Cortex of kidney (tissue), 1 donor: ENCODE results near the gene CLPSL1.
"Not testable (repeated sequence)": the region's sequence is repeated elsewhere in the genome, so short reads cannot be mapped to it uniquely, and the experiment has no call there.

ENCODE experiments used
- DNase-seq: peaks from one replicate; lab custom pipeline; 2025; lab: John Stamatoyannopoulos, UW

The CLPSL1 gene, protein sequence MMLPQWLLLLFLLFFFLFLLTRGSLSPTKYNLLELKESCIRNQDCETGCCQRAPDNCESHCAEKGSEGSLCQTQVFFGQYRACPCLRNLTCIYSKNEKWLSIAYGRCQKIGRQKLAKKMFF

DNA sequence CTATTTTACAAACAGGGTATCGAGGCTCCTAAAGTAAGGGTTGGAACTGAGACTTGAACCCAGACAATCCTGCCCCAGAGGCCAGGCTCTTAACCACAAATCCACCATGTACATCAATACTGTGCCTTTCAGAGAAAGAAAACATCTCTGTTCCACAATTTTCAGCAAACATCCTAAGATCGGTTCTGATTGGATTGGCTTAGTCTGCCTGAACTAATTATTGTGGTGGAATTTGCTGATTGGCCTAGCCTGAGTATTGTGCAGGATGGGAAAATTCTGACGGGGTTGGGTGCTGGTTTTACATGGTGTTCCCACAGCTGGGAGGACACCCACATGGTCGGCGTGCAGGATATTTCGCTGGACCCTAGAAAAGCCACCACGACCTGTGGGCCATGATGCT lies at the start of gene CLPSL1:
CLPSL1 (plus strand) TSS at position 301 of the 400 bp plus-strand sequence; CDS start at position 393, 92 bp downstream.
- no peak for DNase-seq

DNA sequence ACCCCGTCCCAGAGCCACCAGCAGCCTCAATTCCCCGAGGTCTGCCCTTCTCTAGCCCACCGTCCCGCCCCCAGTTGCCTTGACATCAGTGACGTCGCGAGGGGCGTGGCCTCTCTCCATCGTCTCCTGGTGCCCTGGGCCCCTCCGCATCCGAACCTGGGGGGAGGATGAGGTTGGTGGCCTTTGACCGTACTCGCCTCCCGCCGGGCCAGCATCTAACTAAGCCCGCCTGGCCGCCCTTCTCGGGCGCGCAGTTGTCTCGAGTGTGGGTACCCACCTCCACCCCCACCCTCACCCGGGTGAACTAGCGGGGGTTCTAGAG lies 49.4 kb upstream of the CLPSL1 start:
- no peak for DNase-seq

DNA sequence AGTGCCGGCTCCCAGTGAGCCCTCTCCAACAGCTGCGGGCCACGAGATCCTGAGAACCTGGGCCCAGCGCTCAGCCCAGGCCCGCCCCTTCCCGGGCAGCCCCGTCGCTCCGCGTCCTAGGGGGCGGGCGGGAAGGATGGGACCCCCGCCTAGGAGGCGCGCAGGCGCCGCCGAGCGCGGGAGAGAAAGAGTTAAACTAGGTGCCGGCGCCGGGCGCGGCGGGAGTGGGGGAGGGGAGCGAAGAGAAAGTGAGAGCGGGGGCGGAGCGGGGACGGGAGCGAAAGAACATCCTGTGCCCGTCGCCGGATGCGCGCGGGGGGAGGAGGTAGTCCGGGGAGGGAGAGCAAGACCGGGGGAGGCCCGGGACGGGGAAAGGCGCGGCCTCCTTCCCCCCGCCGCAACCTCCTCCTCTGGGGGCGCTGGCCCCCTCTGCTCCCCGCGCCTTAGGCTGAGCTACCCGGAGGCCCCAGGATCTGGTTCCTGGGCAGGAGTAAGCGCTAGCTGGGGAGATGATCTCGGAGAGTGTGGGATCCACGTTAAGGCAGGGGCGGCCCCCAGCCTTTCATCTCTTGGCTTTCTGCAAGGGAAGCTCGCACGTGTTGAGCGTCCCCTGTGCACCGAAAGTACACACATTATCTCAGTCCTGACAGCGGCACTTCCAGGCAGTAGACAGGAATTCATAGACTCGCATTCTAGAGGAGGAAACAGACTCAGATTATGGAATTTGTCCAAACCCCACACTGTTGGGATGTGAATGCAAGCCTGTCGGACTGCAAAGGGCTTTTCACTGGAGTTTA lies 48.9 kb upstream of the CLPSL1 start:
- DNase-seq, result peak; percentile 88

DNA sequence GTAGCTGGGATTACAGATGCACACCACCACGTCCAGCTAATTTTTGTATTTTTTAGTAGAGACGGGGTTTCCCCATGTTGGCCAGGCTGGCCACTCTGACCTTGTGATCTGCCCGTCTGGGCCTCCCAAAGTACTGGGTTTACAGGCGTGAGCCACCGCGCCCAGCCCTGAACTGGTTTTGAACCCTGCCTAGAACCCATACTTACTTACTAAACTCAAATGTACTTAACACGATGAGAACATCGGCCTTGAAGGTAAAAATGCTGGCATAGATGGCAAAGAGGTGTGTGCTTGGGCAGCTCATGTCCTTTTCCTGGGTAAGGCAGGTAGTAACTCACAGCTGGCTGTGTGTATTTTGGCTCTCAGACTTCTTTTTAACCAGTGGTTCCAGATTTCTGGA lies 47.2 kb upstream of the CLPSL1 start:
- DNase-seq, result no peak

DNA sequence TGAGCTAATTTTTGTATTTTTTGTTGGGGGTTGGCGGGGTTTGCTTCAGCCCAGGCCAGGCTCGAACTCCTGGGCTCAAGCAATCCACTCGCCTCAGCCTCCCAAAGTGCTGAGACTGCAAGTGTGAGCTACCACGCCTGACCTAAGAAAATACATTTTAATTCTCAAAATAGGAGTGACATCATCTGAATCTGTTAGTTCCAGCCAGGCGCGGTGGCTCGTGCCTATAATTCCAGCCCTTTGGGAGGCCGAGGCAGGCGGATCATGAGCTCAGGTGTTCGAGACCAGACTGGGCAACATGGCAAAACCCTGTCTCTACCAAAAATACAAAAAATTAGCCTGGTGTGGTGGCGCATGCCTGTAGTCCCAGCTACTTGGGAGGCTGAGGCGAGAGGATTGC lies 46.5 kb upstream of the CLPSL1 start:
- DNase-seq, result not testable (repeated sequence)

DNA sequence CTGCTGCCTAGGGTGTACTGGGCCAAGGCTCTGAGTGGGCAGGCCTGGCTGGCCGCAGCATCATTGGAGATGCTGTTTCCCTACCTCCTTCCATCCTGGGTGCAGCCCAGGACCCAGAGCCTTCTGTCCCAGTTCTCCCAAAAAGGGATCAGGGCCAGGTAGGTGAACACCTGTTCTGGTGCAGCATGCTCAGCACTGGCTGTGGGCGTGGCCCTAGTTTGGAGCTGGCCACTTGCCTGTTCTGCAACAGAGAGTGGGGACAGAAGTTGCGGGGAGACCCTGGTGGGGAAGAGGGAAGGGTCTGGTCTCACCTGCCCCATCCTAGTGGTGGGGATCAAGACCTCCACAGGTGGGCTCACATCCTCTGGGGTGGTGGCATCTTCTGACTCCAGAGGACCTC lies 45.4 kb upstream of the CLPSL1 start:
- DNase-seq, result no peak

DNA sequence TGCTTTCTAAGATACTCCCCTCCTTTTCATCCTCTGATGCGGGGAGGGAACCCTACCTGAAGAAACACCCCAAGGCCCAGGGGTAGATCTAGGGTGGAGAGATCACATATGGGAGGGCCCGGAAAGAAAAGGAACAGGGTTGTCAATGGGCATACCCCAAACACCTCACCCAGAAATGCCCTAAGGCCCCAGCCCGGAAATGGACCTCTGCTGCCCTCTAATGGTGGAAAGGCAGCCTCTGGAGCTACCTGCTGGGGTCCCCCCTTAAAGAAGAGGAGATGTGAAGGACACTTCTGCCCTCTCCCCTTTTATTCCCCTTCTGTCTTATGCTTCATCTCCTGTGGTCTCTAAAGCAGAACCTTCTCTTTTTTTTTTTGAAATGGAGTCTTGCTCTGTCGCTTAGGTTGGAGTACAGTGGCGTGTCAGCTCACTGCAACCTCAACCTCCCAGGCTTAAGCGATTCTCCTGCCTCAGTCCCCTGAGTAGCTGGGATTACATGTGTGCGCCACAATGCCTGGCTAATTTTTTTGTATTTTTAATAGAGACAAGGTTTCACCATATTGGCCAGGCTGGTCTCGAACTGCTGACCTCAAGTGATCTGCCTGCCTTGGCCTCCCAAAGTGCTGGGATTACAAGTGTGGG lies 44.4 kb upstream of the CLPSL1 start:
- DNase-seq, result no peak

DNA sequence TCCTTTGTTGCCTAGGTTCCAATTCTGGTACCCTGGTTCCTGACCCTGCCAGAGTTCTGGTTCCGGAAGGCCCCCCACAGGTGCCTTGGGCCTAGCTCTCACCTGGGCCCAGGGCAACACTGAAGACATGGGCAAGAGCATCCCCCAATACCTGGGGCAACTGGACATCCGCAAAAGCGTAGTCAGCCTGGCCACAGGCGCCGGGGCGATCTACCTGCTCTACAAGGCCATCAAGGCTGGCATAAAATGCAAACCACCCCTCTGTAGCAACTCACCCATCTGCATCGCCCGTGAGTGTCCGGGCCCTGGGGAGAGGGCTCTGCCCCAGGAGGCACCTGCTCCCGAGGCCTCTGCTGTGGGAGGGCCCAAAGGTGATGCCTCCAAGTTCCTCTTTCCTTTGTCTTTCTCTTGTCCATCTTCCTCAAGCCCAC lies 43.8 kb upstream of the CLPSL1 start, which contains the start of gene ARMC12:
ARMC12 (plus strand) TSS at position 51 of the 431 bp plus-strand sequence; CDS start at position 128, 77 bp downstream.
- DNase-seq, result no peak

DNA sequence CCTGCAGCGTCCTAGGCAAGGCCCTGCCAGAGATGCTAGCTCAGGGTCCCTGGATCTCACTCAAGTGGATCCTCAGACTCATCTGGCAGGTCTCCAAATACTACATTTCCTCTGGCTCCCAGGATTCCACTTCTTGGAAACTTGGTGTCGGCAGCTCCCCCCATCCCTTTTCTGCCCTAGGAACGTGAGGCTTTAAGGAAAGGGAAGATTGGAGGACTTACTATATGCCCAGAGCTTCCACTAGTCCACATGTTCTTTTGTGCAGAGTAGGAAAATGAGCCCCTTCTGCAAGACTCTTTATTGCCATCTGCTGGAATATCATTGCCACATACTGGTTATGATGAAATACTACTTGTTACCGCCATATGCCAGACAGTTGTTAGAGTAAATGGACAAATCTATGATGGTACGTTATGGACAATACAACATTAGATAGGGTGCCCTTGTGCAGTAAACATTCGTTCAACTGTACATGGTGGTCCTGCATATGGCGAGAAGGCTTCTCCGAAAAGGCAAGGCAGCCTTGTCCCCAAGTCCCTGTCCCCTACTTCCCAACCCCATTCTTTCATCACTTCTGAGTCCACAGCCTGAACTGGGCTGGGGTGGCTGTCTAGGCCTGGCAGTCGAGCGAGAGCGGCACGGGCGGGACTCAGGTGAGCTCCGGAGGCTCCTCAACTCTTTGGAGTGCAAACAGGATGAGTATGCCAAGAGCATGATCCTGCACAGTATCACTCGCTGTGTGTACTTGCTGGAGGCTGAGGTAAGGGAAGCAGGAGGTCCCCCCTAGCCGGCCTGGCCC lies 43.2 kb upstream of the CLPSL1 start:
- no peak for DNase-seq

DNA sequence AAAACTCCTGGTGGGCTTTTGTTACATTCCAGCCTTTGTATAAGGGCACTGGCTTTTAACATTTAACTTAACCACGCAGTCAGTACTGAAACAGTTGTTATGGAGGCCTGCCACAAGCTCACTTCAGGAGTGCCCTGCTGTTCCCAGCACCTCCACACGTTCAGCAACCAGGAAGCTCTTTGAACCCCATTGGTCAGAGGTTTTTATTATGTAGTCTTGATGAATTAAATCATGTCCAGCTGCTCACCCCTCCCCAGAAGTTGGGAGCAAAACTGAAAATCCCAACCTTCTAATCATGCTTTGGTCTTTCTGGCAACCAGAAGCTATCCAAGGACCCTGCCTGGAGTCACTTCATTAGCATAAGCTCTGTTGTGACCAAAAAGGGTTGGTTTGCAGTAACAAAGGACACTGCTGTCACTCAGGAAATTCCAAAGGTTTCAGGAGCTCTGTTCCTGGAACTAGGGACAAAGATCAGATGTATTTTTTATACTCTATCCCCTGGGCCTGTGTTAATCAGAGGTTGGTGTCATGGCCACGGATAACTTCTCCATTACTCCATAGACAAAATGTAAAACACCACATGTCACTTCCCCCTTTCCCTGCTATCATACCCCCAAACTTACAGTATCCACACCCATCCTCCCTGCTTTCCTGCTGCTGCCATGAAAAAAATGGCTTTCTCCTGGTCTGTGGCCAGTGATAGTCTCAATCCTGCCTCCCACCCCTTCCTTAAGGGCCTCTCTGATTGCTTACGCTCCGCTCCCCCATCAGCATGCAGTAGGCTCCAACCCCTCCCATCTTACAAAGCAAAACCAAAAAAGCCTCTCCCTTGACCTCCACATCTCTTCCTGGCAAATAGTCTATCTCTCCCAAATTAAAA lies 40.9 kb upstream of the CLPSL1 start:
- no peak for DNase-seq

DNA sequence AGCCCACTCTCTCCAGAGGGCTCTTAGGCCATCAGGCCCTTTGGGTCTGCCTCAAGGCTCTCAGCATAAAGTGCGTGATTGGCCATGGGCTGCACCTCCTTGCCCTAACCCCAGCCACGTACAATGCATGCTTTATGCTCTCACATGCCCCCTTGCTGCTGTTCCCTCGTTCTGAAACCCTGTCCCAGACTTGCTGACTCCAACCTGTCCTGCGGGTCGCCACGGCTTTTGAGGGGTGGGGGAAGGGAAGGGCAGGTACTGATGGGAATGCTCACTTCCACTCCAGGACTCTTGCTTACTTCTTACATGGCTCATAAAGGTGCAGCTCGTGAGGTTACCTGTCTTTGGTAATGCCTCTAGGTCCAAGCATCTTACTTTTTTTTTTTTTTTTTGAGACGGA lies 38.0 kb upstream of the CLPSL1 start:
- DNase-seq, result no peak

DNA sequence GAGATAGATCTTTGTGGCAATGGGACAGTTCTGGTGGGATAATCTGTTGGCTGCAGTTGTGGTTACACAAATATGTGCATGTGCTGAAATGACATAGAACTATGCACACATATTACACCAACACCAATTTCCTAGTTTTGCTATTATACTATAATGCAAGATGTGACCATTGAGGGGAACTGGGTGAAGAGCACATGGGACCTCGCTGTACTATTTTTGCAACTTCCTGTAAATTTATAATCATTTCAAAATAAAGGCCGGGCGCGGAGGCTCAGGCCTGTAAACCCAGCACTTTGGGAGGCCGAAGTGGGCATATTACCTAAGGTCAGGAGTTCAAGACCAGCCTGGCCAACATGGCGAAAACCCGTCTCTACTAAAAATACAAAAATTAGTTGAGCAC lies 35.3 kb upstream of the CLPSL1 start:
- no peak for DNase-seq

DNA sequence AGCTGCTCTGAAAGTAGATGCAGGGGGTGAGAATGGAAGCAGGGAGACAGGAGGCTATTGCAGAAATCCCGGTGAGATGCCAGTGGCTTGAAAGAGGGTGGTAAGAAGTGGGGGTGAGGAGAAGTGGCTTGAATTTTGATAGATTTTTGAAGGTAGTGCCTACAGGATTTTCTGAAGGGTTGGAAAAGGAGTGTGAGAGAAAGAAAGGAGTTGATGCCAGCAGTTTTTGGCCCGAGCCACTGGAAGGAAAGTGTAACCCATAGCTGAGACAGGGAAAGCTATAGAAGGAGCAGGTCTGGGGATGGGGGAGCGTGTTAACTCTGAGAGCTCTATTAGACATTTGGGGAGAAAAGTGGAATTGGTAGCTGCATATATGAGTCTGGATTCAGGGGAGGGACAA lies 34.3 kb upstream of the CLPSL1 start:
- no peak for DNase-seq

DNA sequence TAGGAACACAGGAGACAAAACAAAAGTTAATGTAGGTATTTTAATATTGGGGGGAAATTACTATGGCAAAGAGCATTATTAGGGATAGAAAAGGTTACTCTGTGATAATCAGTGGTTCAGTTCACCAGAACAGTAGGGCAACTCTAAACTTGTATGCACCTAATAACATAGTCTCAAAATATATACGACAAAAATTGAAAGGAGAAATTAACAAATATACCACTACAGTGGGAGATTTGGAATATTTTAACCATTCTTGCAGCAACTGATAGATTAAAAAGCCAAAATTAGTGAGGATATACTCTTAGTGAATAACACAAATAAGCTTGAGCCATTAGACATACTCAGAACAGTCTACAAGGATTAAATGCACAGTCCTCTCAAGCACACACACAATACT lies 32.9 kb upstream of the CLPSL1 start:
- no peak for DNase-seq

DNA sequence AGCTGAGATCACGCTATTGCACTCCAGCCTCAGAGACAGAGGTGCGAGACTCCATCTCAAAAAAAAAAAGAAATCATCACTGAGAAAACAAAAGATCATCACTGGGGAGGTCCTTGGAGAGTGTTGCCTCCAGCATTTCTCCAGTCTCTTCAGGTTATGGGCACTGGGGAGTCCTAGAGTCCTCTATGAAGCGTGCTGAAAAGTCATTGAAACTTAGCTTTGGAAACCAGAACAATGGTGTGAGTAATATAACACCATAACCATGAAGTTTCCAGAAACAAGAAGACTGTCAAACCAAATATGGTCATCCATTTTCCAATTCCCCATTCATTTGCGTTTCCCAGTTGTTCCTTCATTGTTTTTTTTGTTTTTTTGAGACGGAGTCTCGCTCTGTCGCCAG lies 30.3 kb upstream of the CLPSL1 start:
- DNase-seq, result no peak

DNA sequence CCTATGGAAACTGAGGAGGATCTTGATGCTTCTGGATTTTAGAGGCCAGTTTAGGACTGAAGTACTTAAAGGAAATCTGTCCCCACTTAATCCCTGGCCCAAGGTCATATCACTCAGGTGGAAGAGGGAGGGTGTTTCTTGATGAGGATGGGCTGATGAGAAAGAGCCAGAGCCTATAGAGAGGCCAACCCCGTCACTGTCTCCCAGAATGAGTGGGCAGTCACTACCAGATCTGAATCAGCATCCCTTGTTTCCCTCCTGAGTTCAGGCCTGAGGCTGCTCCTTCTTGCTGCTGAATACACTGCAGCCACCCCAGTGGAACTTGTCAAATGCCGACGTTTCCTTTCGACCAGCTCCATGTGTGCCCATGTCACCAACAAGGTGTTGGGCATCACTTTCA lies 29.2 kb upstream of the CLPSL1 start:
- no peak for DNase-seq

DNA sequence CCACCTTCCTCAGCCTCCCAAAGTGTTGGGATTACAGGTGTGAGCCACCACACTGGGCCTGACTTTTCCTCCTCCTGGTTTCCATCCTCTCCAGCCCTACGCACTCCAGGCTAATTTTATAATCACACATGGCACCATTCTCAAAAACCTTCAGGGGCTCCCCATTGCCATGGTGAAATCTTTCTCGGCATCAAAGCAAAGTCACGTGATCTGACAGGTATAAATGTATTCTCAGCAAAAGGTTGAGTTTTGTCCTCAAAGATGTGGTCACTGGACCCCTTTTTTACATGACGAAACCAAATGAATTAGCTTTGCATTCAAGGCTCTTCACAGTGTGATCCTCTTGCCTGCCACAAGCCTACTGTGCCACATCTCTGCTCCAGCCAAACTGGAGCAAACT lies 28.5 kb upstream of the CLPSL1 start:
- no peak for DNase-seq

DNA sequence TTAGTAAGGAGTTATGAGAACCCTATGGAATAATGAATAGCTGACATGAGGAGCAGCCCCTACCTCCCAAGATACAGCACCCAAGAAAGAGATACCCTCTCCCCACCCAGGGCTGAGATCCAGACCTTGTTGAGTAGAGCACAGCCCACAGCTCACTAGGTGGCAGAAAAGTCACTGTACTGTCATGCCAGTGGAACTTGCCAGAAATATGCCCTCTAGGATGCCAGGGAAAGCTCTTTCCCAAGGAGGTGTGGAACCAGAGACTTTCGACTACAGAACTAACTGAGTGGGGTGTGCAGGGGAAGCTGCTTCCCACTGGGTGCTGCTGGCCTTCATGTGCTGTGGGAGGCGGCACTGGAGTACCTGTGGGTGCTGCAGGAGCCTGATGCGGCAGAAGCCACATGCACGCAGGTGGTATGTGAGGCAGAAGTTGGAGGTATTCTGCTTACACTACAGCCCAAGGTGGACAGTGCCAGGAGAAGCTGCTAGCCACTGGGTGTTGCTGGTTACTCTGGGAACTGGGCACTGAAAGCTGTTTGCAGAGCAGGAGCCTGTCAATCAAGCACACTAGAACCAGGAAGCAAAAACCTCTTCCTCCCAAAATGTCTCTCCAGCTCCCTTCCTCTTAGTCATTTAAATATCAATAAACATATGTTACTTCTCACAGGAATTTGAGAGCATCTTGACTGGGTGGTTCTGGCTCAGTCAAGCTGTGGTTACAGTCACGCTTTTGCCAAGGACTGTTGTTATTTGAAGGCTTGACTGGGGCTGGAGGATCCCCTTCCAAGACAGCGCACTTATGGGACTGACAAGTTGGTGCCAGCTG lies 26.2 kb upstream of the CLPSL1 start:
- DNase-seq, result no peak

DNA sequence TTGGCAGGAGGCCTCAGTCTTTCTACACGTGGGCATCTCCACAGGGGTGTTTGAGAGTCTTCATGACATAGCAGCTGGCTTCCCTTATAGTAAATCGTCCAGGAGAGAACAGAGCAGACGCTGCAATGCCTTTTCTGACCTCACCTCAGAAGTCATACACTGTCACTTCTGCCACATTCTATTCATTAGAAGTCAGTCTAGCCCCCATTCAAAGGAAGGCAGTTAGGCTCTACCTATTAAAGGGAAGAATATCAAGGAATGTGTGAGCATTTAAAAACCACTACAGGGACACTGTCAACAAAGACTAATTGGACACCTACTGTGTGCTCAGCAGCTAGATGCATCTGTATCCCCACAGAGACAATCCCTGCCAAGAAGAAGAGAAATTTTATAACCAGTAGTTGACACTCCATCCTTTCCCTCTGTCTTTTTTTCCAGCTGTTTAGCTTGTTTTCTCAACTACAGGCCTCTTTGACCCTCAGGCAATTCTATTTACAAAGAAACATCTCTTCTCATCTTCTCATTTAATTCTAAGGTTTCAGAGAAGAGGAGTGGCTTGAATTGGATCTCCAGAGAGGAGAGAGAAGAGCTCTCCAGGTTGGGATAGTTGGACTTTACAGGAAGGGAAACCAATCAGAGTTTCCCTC lies 25.4 kb upstream of the CLPSL1 start:
- no peak for DNase-seq

DNA sequence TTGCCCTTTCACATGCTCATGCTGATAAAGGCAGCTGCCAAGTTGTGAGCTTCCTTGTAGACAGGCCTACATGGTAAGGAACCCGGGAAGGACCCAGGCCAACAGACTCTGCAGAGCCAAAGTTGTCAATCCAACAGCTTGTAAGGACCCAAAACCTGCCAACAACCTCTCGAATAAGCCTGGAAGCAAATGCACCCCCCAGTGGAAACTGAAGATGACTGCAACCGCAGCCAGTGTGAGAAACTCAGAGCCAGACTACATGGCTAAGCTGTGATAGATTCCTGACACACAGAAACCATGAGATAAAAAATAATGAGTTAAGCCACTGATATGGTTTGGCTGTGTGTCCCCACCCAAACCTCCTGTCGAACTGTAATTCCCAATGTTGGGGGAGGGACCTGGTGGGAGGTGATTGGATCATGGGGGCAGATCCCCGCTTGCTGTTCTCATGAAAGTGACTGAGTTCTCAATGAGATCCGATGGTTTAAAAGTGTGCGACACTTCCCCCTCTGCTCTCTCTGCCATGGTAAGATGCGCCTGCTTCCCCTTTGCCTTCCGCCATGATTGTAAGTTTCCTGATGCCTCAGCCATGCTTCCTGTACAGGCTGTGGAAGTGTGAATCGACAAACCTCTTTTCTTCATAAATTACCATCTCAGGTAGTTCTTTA lies 23.2 kb upstream of the CLPSL1 start:
- no peak for DNase-seq
